Measurements from ENCODE around the gene CNTNAP4.

DNA sequence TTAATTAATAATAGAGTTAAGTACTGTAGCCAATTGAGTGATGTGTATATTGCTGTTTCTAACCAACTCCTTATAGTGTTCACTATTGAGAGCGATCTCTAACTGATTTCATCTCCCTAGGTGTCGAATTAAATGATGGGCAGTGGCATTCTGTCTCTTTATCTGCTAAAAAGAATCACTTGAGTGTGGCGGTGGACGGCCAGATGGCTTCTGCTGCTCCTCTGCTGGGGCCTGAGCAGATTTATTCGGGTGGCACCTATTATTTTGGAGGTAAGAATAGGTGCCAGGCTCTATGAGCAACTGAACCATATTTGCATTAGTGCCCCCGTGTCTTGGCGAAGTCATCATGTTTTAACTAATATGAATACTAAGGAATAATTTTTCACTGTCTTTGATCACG lies 184.6 kb downstream of the CNTNAP4 start:
- TF ChIP-seq, protein P1, sequence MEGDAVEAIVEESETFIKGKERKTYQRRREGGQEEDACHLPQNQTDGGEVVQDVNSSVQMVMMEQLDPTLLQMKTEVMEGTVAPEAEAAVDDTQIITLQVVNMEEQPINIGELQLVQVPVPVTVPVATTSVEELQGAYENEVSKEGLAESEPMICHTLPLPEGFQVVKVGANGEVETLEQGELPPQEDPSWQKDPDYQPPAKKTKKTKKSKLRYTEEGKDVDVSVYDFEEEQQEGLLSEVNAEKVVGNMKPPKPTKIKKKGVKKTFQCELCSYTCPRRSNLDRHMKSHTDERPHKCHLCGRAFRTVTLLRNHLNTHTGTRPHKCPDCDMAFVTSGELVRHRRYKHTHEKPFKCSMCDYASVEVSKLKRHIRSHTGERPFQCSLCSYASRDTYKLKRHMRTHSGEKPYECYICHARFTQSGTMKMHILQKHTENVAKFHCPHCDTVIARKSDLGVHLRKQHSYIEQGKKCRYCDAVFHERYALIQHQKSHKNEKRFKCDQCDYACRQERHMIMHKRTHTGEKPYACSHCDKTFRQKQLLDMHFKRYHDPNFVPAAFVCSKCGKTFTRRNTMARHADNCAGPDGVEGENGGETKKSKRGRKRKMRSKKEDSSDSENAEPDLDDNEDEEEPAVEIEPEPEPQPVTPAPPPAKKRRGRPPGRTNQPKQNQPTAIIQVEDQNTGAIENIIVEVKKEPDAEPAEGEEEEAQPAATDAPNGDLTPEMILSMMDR (IDR thresholded peaks at IDR 0.05): no peak
- TF ChIP-seq POLR2AphosphoS5 (IDR thresholded peaks at IDR 0.05): no peak

Data from prostate gland (tissue), 2 donors.